ENCODE measurements around the gene SMOC2. TPM values are rescaled to one million over a fixed set of nuclear protein-coding genes. Genes with fewer than 3 reads are reported as not detected.

Gene SMOC2
- total RNA-seq, 4 donors from 2014 or later: 5.8 to 14.5 (median 9.0) TPM

DNA sequence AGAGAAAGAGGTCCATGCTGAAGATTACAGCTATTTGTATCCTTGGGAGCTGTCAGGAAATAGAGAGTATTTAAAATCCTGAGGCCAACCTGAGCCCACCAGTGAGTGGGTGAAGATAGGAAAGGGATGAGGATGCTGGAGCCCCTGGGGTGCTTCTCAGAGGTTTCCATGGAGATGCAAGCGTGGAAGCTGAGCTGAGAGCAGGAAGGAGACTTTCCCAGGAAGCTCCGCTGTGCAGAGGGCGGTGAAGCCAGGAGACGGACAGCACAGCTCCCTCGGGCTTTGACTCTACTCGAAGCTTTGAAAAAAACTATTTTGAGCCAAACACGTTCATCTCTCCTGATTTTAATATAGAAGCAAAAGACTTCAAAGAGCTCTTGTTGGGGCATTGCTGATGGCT is 222.1 kb downstream of the SMOC2 start:
- Histone ChIP-seq H3K27me3 (no peaks in the 10 kb centered on the region), H3K9me3 (no peaks in the 10 kb centered on the region), H3K36me3 (no peaks in the 10 kb centered on the region), H3K27ac (no peak overlapping the region), H3K4me3 (no peak overlapping the region), H3K4me1 (no peaks in the 10 kb centered on the region)
- intact Hi-C loops (cut with DNase I; ENCODE audit: low total_unique reads) (no loop called here), in situ Hi-C loops (cut with MboI; ENCODE audit: low pct_ligation_motif_present in 1 of 4, low pct_unique_long_range_greater_than_20kb in 1 of 4, low sequenced_read_pairs in 3 of 4) (no loop called here)
- TF ChIP-seq EP300 (IDR thresholded peaks at IDR 0.05; ENCODE audit: low read depth): no peak
- WGBS, 2 donors (ENCODE audit: low coverage in 1 of 2): 68% methylated on average over 7 of the region's 7 CpGs; no CpG with 5 or more reads in 1 of the 2 donors
- DNase-seq: no peak

DNA sequence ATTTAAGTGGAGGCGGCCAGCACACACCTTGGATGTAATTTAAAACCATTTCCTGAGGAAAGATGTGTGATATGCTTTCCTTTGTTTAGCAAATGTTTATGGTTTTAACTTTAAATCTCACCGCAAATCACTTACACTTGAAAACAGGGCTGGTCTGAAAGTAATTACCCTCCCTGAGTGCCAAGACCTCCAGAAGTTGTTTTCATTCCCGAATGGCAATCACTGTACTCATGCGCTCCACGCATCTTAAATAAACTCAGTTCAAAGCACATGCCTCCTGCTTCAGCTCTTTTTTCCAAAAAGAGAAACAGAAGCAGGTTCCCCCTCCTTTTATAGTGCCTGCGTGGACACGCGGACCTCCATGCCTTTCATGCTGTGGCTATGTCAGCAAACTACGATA is 224.0 kb downstream of the SMOC2 start:
- no peak overlapping the region for H3K4me3 ChIP-seq
- H3K27me3 ChIP-seq: no peaks in the 10 kb centered on the region
- no peak for DNase-seq
- no peaks in the 10 kb centered on the region for H3K9me3 ChIP-seq
- 50 to 75% methylated on average over 5 to 9 of the region's 9 CpGs for WGBS, 2 donors (ENCODE audit: low coverage in 1 of 2)
- TF ChIP-seq, protein P1, sequence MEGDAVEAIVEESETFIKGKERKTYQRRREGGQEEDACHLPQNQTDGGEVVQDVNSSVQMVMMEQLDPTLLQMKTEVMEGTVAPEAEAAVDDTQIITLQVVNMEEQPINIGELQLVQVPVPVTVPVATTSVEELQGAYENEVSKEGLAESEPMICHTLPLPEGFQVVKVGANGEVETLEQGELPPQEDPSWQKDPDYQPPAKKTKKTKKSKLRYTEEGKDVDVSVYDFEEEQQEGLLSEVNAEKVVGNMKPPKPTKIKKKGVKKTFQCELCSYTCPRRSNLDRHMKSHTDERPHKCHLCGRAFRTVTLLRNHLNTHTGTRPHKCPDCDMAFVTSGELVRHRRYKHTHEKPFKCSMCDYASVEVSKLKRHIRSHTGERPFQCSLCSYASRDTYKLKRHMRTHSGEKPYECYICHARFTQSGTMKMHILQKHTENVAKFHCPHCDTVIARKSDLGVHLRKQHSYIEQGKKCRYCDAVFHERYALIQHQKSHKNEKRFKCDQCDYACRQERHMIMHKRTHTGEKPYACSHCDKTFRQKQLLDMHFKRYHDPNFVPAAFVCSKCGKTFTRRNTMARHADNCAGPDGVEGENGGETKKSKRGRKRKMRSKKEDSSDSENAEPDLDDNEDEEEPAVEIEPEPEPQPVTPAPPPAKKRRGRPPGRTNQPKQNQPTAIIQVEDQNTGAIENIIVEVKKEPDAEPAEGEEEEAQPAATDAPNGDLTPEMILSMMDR (IDR thresholded peaks at IDR 0.05): no peak
- no peak for TF ChIP-seq POLR2A (IDR thresholded peaks at IDR 0.05)
- TF ChIP-seq EP300 (IDR thresholded peaks at IDR 0.05; ENCODE audit: low read depth): no peak
- no peak for TF ChIP-seq POLR2AphosphoS5 (IDR thresholded peaks at IDR 0.05)
- H3K4me1 ChIP-seq: no peaks in the 10 kb centered on the region
- H3K36me3 ChIP-seq: no peaks in the 10 kb centered on the region
- no peak overlapping the region for H3K27ac ChIP-seq
- in situ Hi-C loops (cut with MboI; ENCODE audit: low pct_ligation_motif_present in 1 of 4, low pct_unique_long_range_greater_than_20kb in 1 of 4, low sequenced_read_pairs in 3 of 4): no loop called here
- intact Hi-C loops (cut with DNase I; ENCODE audit: low total_unique reads): no loop called here

DNA sequence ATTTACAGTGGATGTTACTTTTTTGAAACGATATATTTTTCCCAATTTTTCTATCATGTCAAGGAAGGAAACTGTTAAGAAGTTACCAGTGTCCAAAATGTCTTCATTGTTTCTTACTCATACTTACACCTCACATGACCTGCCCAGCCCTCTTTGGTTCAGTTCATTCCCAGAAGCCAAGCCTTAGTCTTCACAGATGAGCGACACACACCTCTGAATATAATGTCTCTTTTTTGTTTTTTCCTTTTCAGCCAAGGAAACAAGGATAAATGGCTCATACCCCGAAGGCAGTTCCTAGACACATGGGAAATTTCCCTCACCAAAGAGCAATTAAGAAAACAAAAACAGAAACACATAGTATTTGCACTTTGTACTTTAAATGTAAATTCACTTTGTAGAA is 225.2 kb downstream of the SMOC2 start:
- TF ChIP-seq POLR2AphosphoS5 (IDR thresholded peaks at IDR 0.05): no peak
- in situ Hi-C loops (cut with MboI; ENCODE audit: low pct_ligation_motif_present in 1 of 4, low pct_unique_long_range_greater_than_20kb in 1 of 4, low sequenced_read_pairs in 3 of 4): no loop called here
- 71 to 72% methylated on average over 3 of the region's 3 CpGs for WGBS, 2 donors (ENCODE audit: low coverage in 1 of 2)

DNA sequence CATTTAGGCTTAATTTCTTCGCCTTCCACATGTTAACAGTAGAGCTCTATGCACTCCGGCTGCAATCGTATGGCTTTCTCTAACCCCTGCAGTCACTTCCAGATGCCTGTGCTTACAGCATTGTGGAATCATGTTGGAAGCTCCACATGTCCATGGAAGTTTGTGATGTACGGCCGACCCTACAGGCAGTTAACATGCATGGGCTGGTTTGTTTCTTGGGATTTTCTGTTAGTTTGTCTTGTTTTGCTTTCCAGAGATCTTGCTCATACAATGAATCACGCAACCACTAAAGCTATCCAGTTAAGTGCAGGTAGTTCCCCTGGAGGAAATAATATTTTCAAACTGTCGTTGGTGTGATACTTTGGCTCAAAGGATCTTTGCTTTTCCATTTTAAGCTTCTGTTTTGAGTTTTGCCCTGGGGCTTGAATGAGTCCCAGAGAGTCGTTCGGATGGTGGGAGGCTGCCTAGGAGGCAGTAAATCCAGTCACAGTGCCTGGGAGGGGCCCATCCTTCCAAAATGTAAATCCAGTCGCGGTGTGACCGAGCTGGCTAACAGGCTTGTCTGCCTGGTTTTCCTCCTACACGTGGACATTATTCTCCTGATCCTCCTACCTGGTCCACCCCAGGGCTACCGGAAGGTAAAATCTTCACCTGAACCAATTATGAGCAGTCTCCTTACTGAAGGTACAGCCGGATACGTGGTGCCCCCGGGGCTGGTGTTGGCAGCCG is 225.9 kb downstream of the SMOC2 start:
- no peaks in the 10 kb centered on the region for H3K27me3 ChIP-seq
- intact Hi-C loops (cut with DNase I; ENCODE audit: low total_unique reads) (no loop called here), in situ Hi-C loops (cut with MboI; ENCODE audit: low pct_ligation_motif_present in 1 of 4, low pct_unique_long_range_greater_than_20kb in 1 of 4, low sequenced_read_pairs in 3 of 4) (no loop called here)
- peaks cover 0 to 5% (median 0%) of the 10 kb centered on the region in 4 donors for H3K4me1 ChIP-seq
- 79 to 87% methylated on average over 9 to 18 of the region's 18 CpGs for WGBS, 2 donors (ENCODE audit: low coverage in 1 of 2)
- no peaks in the 10 kb centered on the region for H3K36me3 ChIP-seq
- no peaks in the 10 kb centered on the region for H3K9me3 ChIP-seq
- no peak for DNase-seq
- no peak overlapping the region for H3K4me3 ChIP-seq
- TF ChIP-seq EP300 (IDR thresholded peaks at IDR 0.05; ENCODE audit: low read depth) (no peak), POLR2A (IDR thresholded peaks at IDR 0.05) (no peak), POLR2AphosphoS5 (IDR thresholded peaks at IDR 0.05) (no peak)
- TF ChIP-seq, protein P1 (IDR thresholded peaks at IDR 0.05): no peak
- no peak overlapping the region for H3K27ac ChIP-seq

More for the DNA sequence above, 225.2 kb downstream of the SMOC2 start:
- Histone ChIP-seq H3K9me3 (no peaks in the 10 kb centered on the region), H3K27ac (no peak overlapping the region), H3K27me3 (no peaks in the 10 kb centered on the region), H3K36me3 (no peaks in the 10 kb centered on the region), H3K4me1 (no peaks in the 10 kb centered on the region), H3K4me3 (no peak overlapping the region)
- intact Hi-C loops (cut with DNase I; ENCODE audit: low total_unique reads): no loop called here
- DNase-seq: no peak

DNA sequence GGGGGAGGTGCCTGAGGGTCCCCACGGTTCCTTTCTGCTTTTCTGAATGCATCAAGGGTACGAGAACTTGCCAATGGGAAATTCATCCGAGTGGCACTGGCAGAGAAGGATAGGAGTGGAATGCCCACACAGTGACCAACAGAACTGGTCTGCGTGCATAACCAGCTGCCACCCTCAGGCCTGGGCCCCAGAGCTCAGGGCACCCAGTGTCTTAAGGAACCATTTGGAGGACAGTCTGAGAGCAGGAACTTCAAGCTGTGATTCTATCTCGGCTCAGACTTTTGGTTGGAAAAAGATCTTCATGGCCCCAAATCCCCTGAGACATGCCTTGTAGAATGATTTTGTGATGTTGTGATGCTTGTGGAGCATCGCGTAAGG is 226.4 kb downstream of the SMOC2 start:
- intact Hi-C loops (cut with DNase I; ENCODE audit: low total_unique reads) (no loop called here), in situ Hi-C loops (cut with MboI; ENCODE audit: low pct_ligation_motif_present in 1 of 4, low pct_unique_long_range_greater_than_20kb in 1 of 4, low sequenced_read_pairs in 3 of 4) (no loop called here)
- TF ChIP-seq EP300 (IDR thresholded peaks at IDR 0.05; ENCODE audit: low read depth): no peak
- TF ChIP-seq, protein P1 (IDR thresholded peaks at IDR 0.05): no peak
- TF ChIP-seq POLR2AphosphoS5 (IDR thresholded peaks at IDR 0.05): no peak
- TF ChIP-seq POLR2A (IDR thresholded peaks at IDR 0.05): no peak
- Histone ChIP-seq H3K9me3 (no peaks in the 10 kb centered on the region), H3K4me3 (no peak overlapping the region), H3K4me1 (peaks cover 0 to 8% (median 0%) of the 10 kb centered on the region in 4 donors), H3K27ac (no peak overlapping the region), H3K36me3 (no peaks in the 10 kb centered on the region), H3K27me3 (no peaks in the 10 kb centered on the region)
- WGBS, 2 donors (ENCODE audit: low coverage in 1 of 2): 93 to 94% methylated on average over 3 to 7 of the region's 7 CpGs
- DNase-seq: no peak
